Right hindlimb (tissue), 1 donor: ENCODE results near the gene IRF5.

Source experiments
- DNase-seq: peaks from one replicate; pipeline ENCODE4 v3.0.0-alpha.2; 2018

IRF5 gene

DNA sequence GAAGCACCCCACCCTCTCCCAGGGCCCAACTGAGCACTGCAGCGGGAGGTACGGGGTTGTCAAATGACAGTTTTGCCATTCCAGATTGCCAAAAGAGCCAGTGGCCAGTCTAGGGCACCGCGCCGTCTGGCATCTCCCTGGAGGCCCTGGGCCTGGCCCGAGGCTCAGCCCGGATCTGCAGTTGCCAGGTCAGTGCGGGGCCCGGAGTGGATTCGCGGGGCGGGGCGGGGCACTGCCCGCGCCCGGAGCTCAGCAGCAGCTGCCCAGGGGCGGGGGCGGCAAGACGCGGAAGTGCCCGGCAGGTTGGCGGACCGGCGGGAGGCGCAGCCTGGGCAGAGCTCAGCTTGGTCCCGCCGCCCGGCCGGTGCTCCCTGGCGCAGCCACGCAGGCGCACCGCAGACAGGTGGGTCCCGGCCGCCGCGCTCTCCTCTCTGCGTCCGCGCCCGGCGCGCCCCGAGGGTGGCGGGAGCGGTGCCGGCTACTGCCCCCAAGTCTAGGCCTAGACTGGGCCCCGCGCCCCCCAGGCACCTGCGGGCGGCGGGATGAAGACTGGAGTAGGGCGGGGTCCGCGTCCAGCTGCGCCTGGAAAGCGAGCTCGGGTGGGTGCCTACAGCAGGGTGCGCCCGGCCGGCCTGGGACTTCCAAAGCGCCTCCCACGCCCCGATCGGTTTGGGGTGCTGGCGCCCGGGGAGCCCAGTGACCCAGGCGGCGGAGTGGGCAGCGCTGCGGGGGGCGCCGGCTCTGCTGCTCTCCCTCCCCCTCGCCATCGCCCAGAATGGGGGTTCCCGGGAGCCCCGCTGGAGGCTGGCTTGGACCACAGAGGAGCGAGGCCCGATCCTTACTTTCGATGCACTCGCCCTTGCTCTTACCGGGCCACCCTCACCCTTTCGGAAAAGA, at the start of gene IRF5:
TSS of gene IRF5 (plus strand) at position 281 of the 897 bp plus-strand sequence. CDS start 4,155 bp downstream, outside the sequence.
- no peak for DNase-seq

DNA sequence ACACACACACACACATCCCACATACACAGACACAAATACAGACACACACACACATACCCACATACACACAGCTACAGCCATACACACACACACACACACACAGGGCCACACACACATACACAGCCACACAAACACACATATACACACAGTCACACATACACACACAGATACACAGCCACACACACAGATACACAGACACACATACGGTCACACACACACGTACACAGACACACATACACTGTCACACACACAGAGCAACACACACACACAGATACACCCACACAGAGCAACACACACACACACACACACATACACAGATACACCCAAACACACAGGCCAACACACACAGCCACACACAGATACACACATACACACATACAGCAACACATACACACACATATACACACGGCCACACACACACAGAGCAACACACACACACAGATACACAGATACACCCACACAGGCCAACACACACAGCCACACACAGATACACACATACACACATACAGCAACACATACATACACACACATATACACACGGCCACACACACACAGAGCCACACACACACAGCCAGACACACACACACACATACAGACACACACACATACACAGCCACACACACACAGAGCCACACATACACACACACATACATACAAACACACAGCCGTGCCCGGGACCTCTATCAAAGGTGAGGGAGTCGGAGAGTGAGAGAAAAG, 49.5 kb upstream of the IRF5 start:
- no peak for DNase-seq

DNA sequence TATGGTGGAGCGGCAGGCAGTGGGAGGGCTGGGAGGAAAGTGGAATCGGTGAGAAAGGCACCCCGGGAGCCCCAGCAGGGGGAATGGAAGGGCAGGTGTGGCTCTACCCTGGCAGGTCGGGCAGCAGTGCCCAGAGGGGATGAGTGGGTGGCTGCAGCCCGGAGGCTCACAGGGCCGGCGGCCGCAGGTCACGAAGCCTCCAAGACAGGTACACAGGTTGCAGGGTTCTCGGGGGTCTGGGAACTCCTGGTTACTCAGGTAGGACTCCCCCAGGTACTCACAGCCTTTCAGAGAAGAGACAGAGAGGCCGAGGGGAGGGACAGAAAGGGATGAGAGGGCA, 49.0 kb upstream of the IRF5 start:
- no peak for DNase-seq

- peak; percentile 9 for DNase-seq
These were observed 48.6 kb upstream of the IRF5 start for GRCh38 chr7:128889121-128889520.

DNA sequence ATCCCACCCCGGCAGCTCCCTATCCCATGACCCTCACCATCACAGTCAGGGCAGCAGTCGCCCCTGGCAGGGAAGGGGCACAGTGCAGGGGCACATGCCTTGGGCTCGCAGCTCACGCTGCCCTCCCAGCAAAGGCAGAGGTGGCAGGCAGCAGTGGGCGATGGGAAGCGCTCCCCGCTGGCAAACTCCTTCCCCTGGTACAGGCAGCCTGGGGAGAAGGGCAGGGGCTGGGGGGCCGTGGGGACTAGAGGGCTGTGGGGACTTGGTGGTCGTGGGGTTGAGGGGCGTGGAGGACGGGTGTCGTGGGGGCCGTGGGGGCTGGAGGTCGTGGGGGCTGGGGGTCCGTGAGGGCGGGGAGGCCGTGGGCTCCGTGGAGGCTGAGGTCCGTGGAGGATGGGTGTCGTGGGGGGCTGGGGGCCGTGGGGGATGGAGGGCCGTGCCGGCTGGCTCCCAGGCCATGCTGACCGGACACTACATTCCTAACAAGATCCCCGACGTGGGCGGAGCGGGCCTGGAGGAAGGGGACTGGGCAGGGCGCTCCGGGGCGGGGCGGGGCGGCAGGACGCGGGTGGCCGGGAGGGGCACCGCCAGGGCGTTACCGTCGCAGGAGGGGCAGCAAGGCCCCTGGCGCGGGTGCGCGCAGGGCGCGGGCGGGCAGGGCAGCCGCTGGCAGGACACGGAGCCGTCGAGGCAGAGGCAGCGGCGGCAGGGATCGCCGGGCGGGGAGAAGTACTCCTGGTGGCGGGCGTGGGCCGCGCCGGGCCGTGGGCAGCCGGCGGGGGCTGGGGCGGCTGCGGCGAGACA, 47.2 kb upstream of the IRF5 start:
- DNase-seq, result peak; percentile 19

- DNase-seq, result peak; percentile 22
These were observed 46.4 kb upstream of the IRF5 start for GRCh38 chr7:128891110-128891941.

DNA sequence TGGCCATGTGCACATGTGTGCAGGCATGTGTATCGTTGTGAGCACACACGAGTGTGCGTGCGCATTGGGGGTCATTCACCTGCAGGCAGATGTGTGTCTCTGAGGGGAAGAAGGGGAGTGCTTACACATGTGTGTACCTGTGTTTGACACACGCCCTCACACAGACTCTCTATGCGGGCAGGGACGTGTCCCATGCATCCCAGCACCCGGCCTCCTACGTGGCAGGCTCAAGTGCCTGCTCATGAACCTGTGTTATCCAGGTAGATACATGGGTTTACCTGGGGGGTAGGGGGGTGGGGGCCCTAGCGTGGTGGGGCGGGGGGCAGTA, 45.8 kb upstream of the IRF5 start:
- no peak for DNase-seq

- no peak for DNase-seq
These were observed 45.0 kb upstream of the IRF5 start for GRCh38 chr7:128892521-128893250.

GRCh38 chr7:128893251-128894100, 44.3 kb upstream of the IRF5 start:
- DNase-seq, result no peak

DNA sequence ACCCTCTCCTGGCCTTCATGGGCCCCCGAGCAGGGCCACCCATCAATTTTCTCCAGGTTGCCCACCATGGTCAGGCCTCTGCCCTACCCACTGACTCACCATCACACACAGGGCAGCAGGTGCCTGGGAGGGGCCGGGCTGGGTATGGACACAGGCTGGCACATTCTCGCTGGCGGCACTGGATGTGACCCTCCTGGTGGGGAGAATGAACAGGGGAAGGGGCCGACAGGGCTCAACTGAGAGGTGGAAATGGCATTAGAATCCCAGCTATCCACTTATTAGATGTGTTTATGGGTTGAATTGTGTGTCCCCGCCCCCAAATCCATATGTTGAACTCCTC, 43.7 kb upstream of the IRF5 start:
- DNase-seq, result no peak

DNA sequence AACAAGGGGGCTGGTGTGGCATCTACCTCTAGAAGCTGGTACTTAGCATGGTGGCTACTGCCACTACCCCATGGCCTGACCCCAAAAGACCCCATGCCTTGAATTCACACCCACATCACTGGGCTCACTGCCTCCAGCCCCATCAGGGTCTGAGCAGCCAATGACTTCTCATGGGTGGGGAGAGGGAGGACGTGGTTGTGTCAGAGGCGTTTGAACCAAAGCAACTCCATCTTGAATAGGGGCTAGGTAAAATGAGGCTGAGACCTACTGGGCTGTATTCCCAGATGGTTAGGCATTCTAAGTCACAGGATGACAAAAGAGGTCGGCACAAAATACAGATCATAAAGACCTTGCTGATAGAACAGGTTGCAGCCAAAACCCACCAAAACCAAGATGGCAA, 42.4 kb upstream of the IRF5 start:
- no peak for DNase-seq

DNA sequence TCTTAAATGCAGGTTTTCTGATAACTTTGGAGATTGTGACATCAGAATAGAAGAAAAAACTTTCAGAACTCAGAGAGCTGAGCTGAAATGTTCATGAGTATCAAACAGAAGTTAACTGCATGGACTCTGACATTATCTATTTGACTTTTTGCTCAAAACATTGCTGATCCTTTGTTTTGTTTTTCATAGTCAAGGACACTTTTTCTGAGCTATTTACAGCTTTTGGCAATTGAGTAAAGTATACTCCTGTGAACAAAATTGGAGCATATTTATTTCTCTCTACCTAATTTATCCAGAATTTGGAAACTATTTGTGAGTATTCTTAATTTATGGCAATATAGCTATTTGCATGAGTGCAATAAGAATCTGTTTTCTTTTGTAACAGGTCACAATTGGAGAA, 38.3 kb upstream of the IRF5 start:
- DNase-seq, result no peak

- no peak for DNase-seq
These were observed 37.5 kb upstream of the IRF5 start for GRCh38 chr7:128900237-128900636.

- no peak for DNase-seq
These were observed 34.8 kb upstream of the IRF5 start for GRCh38 chr7:128902761-128903585.

DNA sequence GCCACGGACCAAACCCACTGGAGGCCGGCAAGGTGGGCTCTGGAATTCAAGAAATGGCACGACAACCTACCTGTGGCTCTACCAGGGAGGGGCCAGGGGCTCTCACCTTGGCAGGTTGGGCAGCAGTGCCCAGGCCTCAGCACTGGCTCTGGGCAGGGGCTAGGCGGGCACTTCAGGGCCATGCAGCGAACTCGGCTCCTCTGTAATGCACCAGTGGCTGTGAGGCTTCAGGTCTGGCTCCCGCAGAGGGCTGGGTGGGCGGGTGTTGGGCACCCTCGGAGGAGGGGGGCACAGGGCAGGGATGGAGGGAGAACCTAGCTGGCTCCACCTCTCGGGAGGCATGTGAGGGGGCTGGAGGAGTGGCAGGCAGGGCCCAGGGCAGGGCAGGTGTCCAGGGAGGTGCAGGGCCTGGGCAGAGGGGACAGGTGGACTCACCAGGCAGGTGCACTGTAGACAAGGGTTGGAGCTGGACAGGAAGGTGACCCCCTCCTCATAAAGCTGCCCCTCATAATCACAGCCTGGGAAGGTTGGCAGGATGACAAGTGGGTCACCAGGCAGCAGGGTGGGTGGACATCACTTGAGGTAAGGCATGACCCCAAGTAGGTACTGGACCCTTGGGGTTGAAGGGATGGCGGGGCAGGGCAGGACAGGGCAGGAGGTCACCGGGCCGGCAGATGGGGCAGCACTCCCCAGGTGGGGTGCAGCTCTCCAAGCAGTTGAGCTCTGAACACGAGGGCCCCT, 33.9 kb upstream of the IRF5 start:
- DNase-seq, result no peak

DNA sequence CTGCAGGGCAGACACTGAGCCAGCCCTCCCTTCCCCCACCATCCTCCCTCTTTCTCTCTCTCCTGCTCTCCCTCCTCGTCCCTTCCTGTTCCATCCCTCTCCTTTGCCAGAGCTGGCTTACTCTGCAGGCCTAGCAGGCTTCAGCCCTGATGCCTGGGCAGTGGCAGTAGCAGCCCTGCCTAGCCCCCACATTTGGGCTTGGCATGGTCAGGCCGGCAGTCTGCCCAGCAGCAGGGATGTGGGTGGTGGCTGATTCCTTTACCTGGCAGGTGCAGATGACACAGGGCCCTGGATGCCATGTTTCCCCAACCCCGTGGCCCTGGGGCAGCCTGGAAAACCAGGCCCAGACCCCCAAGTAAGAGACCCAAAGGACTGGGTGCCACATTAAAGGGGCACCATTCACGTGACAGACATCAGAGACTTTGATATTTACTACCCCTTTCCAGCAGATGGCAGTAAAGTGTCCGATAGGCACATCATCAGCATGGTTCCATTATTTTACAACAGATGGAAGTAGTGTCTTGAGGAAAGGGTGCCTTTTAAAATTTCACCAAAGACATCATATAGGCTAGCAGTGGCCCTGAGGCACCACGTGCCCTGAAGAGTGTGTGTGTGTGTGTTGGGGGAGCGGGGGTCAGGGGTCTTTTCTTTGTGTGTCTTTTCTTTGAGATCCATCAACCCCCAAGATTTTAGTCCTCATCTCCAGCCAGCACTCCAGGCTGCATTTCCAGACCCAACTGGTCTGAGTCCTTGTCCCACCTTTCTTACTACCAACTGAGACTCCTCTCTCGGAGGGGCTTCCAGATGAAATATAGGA, 33.1 kb upstream of the IRF5 start:
- DNase-seq, result no peak

- no peak for DNase-seq
These were observed 31.5 kb upstream of the IRF5 start for GRCh38 chr7:128906001-128906765.
